SH-SY5Y (cell line): ENCODE data around the gene CEP78.

ENCODE experiments used
- GATA2 ChIP-seq: IDR thresholded peaks from 2 replicates; pipeline ENCODE4 v1.6.1; 2011; ENCODE audit warnings: mild to moderate bottlenecking, low read depth, low read length
- GATA3 ChIP-seq: IDR thresholded peaks from 2 replicates; pipeline ENCODE4 v1.6.1; 2011; ENCODE audit warnings: low read depth, mild to moderate bottlenecking, low read length, moderate library complexity

- no peak for TF ChIP-seq GATA2
- no peak for TF ChIP-seq GATA3
Measured at GRCh38 chr9:78320030-78320693, 84.3 kb downstream of the CEP78 start.
